Measurements from ENCODE around the gene C14orf119. TPM values are rescaled to one million over a fixed set of nuclear protein-coding genes. Genes with fewer than 3 reads are reported as not detected.

Gene C14orf119
- total RNA-seq (2022): 39.6 and 54.8 TPM in 2 replicates
- Bru-seq, nascent RNA: percentile 80 among the genes with signal in this experiment
- percentile 86 among the genes with signal in this experiment for BruChase-seq, experiment 1, labeled RNA remaining after a 6-hour chase
- BruChase-seq, experiment 2, labeled RNA remaining after a 2-hour chase: percentile 90 among the genes with signal in this experiment
- long read RNA-seq, transcript C14orf119-201 (2 exons, 3,660 nt): major isoform, 134 of 153 reads
- long read RNA-seq, partial matches to known transcripts: 0 of 153 reads
- long read RNA-seq, other reads (novel, unspliced or antisense): 18 of 153 reads

- Mint-ChIP-seq H3K27me3 (ENCODE audit: insufficient read depth, unreplicated experiment) (no peaks in the 10 kb centered on the region), H3K27ac (ENCODE audit: low read depth, unreplicated experiment) (no peak within 1 kb of the TSS), H3K4me1 (ENCODE audit: insufficient read depth, unreplicated experiment) (peaks cover 25% of the 10 kb centered on the region), H3K4me3 (ENCODE audit: unreplicated experiment) (no peak within 1 kb of the TSS), H3K9me3 (ENCODE audit: unreplicated experiment) (no peaks in the 10 kb centered on the region), H3K36me3 (ENCODE audit: insufficient read depth, unreplicated experiment) (peaks cover 57% of the 10 kb centered on the region)
- POLR2A ChIA-PET: interaction anchor here (0.6 to 3.8 kb wide), 66 partner anchors 8 to 1639 kb away, joined by 3 to 74 read pairs (median 5); partner anchors contain the start of genes AJUBA, CHD8, DAD1 and DCAF11
- intact Hi-C loops (cut with micrococcal nuclease): loop anchor here (2.0 kb wide), 2 partner anchors 17 to 59 kb away; no protein-coding TSS in a partner anchor
- TSS peak; percentile 75 for BruUV-seq (replicated peaks)
- peak; percentile 100 for DNase-seq (ENCODE audit: unreplicated experiment)
- CTCF ChIA-PET: interaction anchor here (0.6 to 3.7 kb wide), 17 partner anchors 14 to 468 kb away, joined by 3 to 54 read pairs (median 6); partner anchors contain the start of gene CDH24
- no peak for TF ChIP-seq CTCF (IDR thresholded peaks at IDR 0.05; ENCODE audit: unreplicated experiment)
Measured at GRCh38 chr14:23095196-23096108, at the start of gene C14orf119. C14orf119 (plus strand) TSS chr14:23095505; CDS start chr14:23097659, 2,154 bp downstream.

- ChIA-PET POLR2A (no interaction called here), CTCF (interaction anchor here (0.8 to 1.7 kb wide), 4 partner anchors 8 to 75 kb away, joined by 3 to 6 read pairs (median 4); no protein-coding TSS in a partner anchor)
- BruUV-seq (replicated peaks): no TSS peak
- H3K9me3 Mint-ChIP-seq (ENCODE audit: unreplicated experiment): no peaks in the 10 kb centered on the region
- no peak overlapping the region for H3K4me3 Mint-ChIP-seq (ENCODE audit: unreplicated experiment)
- TF ChIP-seq CTCF (IDR thresholded peaks at IDR 0.05; ENCODE audit: unreplicated experiment): no peak
- no peaks in the 10 kb centered on the region for H3K27me3 Mint-ChIP-seq (ENCODE audit: insufficient read depth, unreplicated experiment)
- no peak for DNase-seq (ENCODE audit: unreplicated experiment)
- intact Hi-C loops (cut with micrococcal nuclease): no loop called here
- no peaks in the 10 kb centered on the region for H3K4me1 Mint-ChIP-seq (ENCODE audit: insufficient read depth, unreplicated experiment)
- H3K27ac Mint-ChIP-seq (ENCODE audit: low read depth, unreplicated experiment): no peak overlapping the region
- H3K36me3 Mint-ChIP-seq (ENCODE audit: insufficient read depth, unreplicated experiment): no peaks in the 10 kb centered on the region
Measured at GRCh38 chr14:23047034-23047634, 48.2 kb upstream of the C14orf119 start.

GRCh38 chr14:23047751-23048693 is 47.3 kb upstream of the C14orf119 start:
- no peak overlapping the region for H3K4me3 Mint-ChIP-seq (ENCODE audit: unreplicated experiment)
- no peaks in the 10 kb centered on the region for H3K9me3 Mint-ChIP-seq (ENCODE audit: unreplicated experiment)
- ChIA-PET CTCF (interaction anchor here (0.6 to 1.6 kb wide), 3 partner anchors 8 to 53 kb away, joined by 4 read pairs; no protein-coding TSS in a partner anchor), POLR2A (no interaction called here)
- intact Hi-C loops (cut with micrococcal nuclease): no loop called here
- no peak for DNase-seq (ENCODE audit: unreplicated experiment)
- no peaks in the 10 kb centered on the region for H3K36me3 Mint-ChIP-seq (ENCODE audit: insufficient read depth, unreplicated experiment)
- no peak overlapping the region for H3K27ac Mint-ChIP-seq (ENCODE audit: low read depth, unreplicated experiment)
- H3K4me1 Mint-ChIP-seq (ENCODE audit: insufficient read depth, unreplicated experiment): no peaks in the 10 kb centered on the region
- H3K27me3 Mint-ChIP-seq (ENCODE audit: insufficient read depth, unreplicated experiment): no peaks in the 10 kb centered on the region
- no peak for TF ChIP-seq CTCF (IDR thresholded peaks at IDR 0.05; ENCODE audit: unreplicated experiment)
- BruUV-seq (replicated peaks): no TSS peak

Data from MCF 10A (cell line).